C4-2B (cell line): ENCODE results near the gene MADD.

Source experiments
- ZFX ChIP-seq: fragments of 450-650 bp; IDR thresholded peaks from 2 replicates; pipeline ENCODE4 v1.6.1; 2017
- TF ChIP-seq, protein P1 (sequence below): fragments of 450-650 bp; conservative IDR thresholded peaks from 2 replicates; pipeline ENCODE4 v1.5.1; 2017; ENCODE audit warnings: mild to moderate bottlenecking

- TF ChIP-seq, protein P1, sequence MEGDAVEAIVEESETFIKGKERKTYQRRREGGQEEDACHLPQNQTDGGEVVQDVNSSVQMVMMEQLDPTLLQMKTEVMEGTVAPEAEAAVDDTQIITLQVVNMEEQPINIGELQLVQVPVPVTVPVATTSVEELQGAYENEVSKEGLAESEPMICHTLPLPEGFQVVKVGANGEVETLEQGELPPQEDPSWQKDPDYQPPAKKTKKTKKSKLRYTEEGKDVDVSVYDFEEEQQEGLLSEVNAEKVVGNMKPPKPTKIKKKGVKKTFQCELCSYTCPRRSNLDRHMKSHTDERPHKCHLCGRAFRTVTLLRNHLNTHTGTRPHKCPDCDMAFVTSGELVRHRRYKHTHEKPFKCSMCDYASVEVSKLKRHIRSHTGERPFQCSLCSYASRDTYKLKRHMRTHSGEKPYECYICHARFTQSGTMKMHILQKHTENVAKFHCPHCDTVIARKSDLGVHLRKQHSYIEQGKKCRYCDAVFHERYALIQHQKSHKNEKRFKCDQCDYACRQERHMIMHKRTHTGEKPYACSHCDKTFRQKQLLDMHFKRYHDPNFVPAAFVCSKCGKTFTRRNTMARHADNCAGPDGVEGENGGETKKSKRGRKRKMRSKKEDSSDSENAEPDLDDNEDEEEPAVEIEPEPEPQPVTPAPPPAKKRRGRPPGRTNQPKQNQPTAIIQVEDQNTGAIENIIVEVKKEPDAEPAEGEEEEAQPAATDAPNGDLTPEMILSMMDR: no peak
- no peak for TF ChIP-seq ZFX
Observed at GRCh38 chr11:47375546-47376085, 105.7 kb downstream of the MADD start.
